Astrocyte (in vitro differentiated cells and primary cell): ENCODE measurements around the gene ARL17B. TPM values are rescaled to one million over a fixed set of nuclear protein-coding genes. Genes with fewer than 3 reads are reported as not detected.
"Not testable (repeated sequence)": the region's sequence is repeated elsewhere in the genome, so short reads cannot be mapped to it uniquely, and the experiment has no call there.

ENCODE experiments used
- DNase-seq: peaks from one replicate; pipeline ENCODE4 v3.0.0-alpha.2; 2010; ENCODE audit warnings: low read depth
- FAIRE-seq: peaks from 2 replicates; lab custom pipeline; 2011; peaks lifted over from hg19 to GRCh38; lab: Jason Lieb, UNC
- H2AFZ ChIP-seq: 2 replicates; pipeline ENCODE4 v1.6.0; 2012; ENCODE audit warnings: low read depth, low read length, inconsistent platforms
- H3K27ac ChIP-seq: 2 replicates; pipeline ENCODE4 v1.5.1; 2011; ENCODE audit warnings: low read depth, low read length, inconsistent platforms
- H3K27me3 ChIP-seq: 2 replicates; pipeline ENCODE4 v1.6.0; 2011; ENCODE audit warnings: low read length, inconsistent platforms; ENCODE audit not compliant: insufficient read depth
- H3K36me3 ChIP-seq: 2 replicates; pipeline ENCODE4 v1.5.1; 2011; ENCODE audit warnings: low read length, inconsistent platforms; ENCODE audit not compliant: insufficient read depth
- H3K4me1 ChIP-seq: 2 replicates; pipeline ENCODE4 v1.5.1; 2011; ENCODE audit warnings: low read length, inconsistent platforms; ENCODE audit not compliant: insufficient read depth
- H3K4me2 ChIP-seq: 2 replicates; pipeline ENCODE4 v1.6.0; 2012; ENCODE audit warnings: low read length, inconsistent platforms
- H3K4me3 ChIP-seq: 2 replicates; pipeline ENCODE4 v1.5.1; 2011; ENCODE audit warnings: low read depth, mild to moderate bottlenecking, low read length, inconsistent platforms; ENCODE audit not compliant: insufficient read depth
- H3K79me2 ChIP-seq: 2 replicates; pipeline ENCODE4 v1.6.0; 2012; ENCODE audit warnings: mild to moderate bottlenecking, low read length, inconsistent platforms; ENCODE audit not compliant: insufficient read depth
- H3K9ac ChIP-seq: 2 replicates; pipeline ENCODE4 v1.6.0; 2012; ENCODE audit warnings: mild to moderate bottlenecking, low read length, inconsistent platforms
- H3K9me3 ChIP-seq: 2 replicates; pipeline ENCODE4 v1.5.1; 2012; ENCODE audit warnings: low read depth, mild to moderate bottlenecking, low read length, inconsistent platforms; ENCODE audit not compliant: insufficient read depth
- H4K20me1 ChIP-seq: 2 replicates; pipeline ENCODE4 v1.6.0; 2012; ENCODE audit warnings: low read length, inconsistent platforms; ENCODE audit not compliant: insufficient read depth
- H3K27ac Mint-ChIP-seq: one replicate; pipeline ENCODE4 v1.8.0; 2021; ENCODE audit warnings: mild to moderate bottlenecking, mixed read lengths; ENCODE audit not compliant: unreplicated experiment
- H3K27me3 Mint-ChIP-seq: one replicate; pipeline ENCODE4 v1.8.0; 2021; ENCODE audit warnings: low read depth, mixed read lengths; ENCODE audit not compliant: unreplicated experiment
- H3K36me3 Mint-ChIP-seq: one replicate; pipeline ENCODE4 v1.8.0; 2021; ENCODE audit warnings: low read depth, mixed read lengths; ENCODE audit not compliant: unreplicated experiment
- H3K4me1 Mint-ChIP-seq: one replicate; pipeline ENCODE4 v1.8.0; 2021; ENCODE audit warnings: low read depth, mixed read lengths; ENCODE audit not compliant: unreplicated experiment
- H3K4me3 Mint-ChIP-seq: one replicate; pipeline ENCODE4 v1.8.0; 2021; ENCODE audit warnings: mild to moderate bottlenecking, moderate library complexity, mixed read lengths; ENCODE audit not compliant: unreplicated experiment
- H3K9me3 Mint-ChIP-seq: one replicate; pipeline ENCODE4 v1.8.0; 2021; ENCODE audit warnings: mild to moderate bottlenecking, mixed read lengths; ENCODE audit not compliant: unreplicated experiment
- CTCF ChIP-seq: IDR thresholded peaks from 2 replicates; pipeline ENCODE4 v1.5.1; 2011; ENCODE audit warnings: low read depth, mild to moderate bottlenecking, inconsistent platforms, low read length, moderate library complexity; ENCODE audit not compliant: insufficient read depth
- total RNA-seq: library from RNA; stranded (reverse); gene quantifications from 2 replicates; pipeline ENCODE4 v1.2.1, GENCODE V29; 2021

Gene ARL17B
- total RNA-seq, 1 donor from 2014 or later = 12.2 TPM

DNA sequence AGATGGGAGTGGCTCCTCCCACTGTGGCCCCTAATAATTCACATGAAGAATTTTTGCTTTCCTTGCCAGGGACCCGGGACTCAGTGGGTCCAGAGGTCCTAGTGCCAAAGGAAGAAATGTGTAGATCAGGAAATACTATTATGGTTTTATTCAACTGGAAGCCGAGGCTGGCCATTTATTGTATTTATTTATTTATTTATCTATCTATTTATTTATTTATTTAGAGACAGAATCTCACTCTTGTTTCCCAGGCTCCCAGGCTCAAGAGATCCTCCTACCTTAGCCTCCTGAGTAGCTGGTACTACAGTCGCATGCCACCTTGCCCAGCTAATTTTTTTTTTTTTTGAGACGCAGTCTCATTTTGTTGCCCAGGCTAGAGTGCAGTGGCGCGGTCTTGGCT is 107.4 kb downstream of the ARL17B start:
- not testable (repeated sequence) for H3K4me1 Mint-ChIP-seq, H3K9ac ChIP-seq, FAIRE-seq, H4K20me1 ChIP-seq, H3K36me3 ChIP-seq, DNase-seq, H3K4me1 ChIP-seq, H3K9me3 Mint-ChIP-seq, H3K27ac ChIP-seq, H3K4me3 Mint-ChIP-seq, H3K79me2 ChIP-seq, H3K4me3 ChIP-seq, H3K9me3 ChIP-seq, H3K36me3 Mint-ChIP-seq, H3K27me3 ChIP-seq, H2AFZ ChIP-seq, H3K27ac Mint-ChIP-seq, H3K4me2 ChIP-seq
- peaks cover 12% of the 10 kb centered on the region for H3K27me3 Mint-ChIP-seq

GRCh38 chr17:46253722-46254121 is 107.8 kb downstream of the ARL17B start:
- H3K36me3 ChIP-seq, H3K4me3 ChIP-seq, H3K27ac ChIP-seq, H4K20me1 ChIP-seq, H3K79me2 ChIP-seq, H3K9ac ChIP-seq, H3K4me1 Mint-ChIP-seq, H2AFZ ChIP-seq, H3K36me3 Mint-ChIP-seq, H3K4me3 Mint-ChIP-seq, H3K27ac Mint-ChIP-seq, H3K9me3 Mint-ChIP-seq, H3K27me3 ChIP-seq, H3K4me2 ChIP-seq, H3K9me3 ChIP-seq, DNase-seq, H3K4me1 ChIP-seq, FAIRE-seq: not testable (repeated sequence)
- H3K27me3 Mint-ChIP-seq = peaks cover 13% of the 10 kb centered on the region
- peak; percentile 20 for TF ChIP-seq CTCF

- not testable (repeated sequence) for H3K36me3 Mint-ChIP-seq, H3K4me1 ChIP-seq, H3K4me1 Mint-ChIP-seq, H4K20me1 ChIP-seq, H3K9me3 Mint-ChIP-seq, FAIRE-seq, H3K4me3 Mint-ChIP-seq, H3K27ac Mint-ChIP-seq, H3K27me3 ChIP-seq, H3K9ac ChIP-seq, H3K4me2 ChIP-seq, H3K79me2 ChIP-seq, H3K36me3 ChIP-seq, H3K4me3 ChIP-seq, H3K9me3 ChIP-seq, H2AFZ ChIP-seq, DNase-seq, H3K27ac ChIP-seq
- H3K27me3 Mint-ChIP-seq = peaks cover 17% of the 10 kb centered on the region
These were observed 108.8 kb downstream of the ARL17B start for GRCh38 chr17:46252804-46253203.

GRCh38 chr17:46249153-46249552 is 112.4 kb downstream of the ARL17B start:
- not testable (repeated sequence) for H2AFZ ChIP-seq, DNase-seq, H3K4me3 ChIP-seq, H3K4me2 ChIP-seq, H3K4me3 Mint-ChIP-seq, FAIRE-seq, H3K9me3 ChIP-seq, H3K36me3 ChIP-seq, H3K9me3 Mint-ChIP-seq, H3K4me1 ChIP-seq, H3K4me1 Mint-ChIP-seq, H3K9ac ChIP-seq, H4K20me1 ChIP-seq, H3K27ac ChIP-seq, H3K79me2 ChIP-seq, H3K36me3 Mint-ChIP-seq, H3K27me3 ChIP-seq, H3K27ac Mint-ChIP-seq
- peaks cover 19% of the 10 kb centered on the region for H3K27me3 Mint-ChIP-seq

DNA sequence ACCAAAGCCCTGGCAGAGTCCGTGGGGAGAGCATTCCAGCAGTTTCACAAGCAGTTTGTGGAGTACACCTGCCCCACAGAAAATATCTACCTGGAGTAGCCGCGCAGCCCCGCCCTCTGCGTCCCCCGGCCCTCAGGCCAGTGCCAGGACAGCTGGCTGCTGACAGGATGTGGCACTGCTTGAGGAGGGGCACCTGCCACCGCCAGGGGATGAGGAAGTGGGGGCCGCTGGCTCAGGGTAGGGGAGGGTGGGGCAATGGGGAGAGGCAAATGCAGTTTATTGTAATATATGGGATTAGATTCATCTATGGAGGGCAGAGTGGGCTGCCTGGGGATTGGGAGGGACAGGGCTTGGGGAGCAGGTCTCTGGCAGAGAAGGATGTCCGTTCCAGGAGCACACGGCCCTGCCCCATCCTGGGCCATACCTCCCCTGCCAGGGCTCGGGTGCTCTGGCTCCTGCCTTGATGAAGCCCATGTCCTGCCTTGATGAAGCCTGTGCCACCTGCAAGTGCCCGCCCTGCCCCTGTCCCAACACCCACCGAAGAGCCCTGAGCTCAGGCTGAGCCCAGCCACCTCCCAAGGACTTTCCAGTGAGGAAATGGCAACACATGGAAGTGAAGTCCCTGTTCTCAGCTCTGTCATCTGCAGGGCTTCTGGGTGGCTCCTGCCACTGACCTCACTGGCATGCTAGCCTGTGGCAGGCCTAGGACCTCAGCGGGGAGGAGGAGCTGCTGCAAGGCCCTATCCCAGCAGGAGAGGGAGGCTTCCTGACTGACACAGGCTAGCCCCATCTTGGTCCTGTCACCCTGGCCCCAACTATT is 116.4 kb downstream of the ARL17B start:
- not testable (repeated sequence) for H3K9ac ChIP-seq, H3K4me1 ChIP-seq, H3K9me3 Mint-ChIP-seq, H2AFZ ChIP-seq, H3K36me3 Mint-ChIP-seq, H3K4me2 ChIP-seq, H3K27me3 ChIP-seq, H3K4me1 Mint-ChIP-seq, H4K20me1 ChIP-seq, DNase-seq, H3K27ac Mint-ChIP-seq, H3K4me3 Mint-ChIP-seq, H3K27ac ChIP-seq, H3K79me2 ChIP-seq, H3K36me3 ChIP-seq, H3K9me3 ChIP-seq, FAIRE-seq, H3K4me3 ChIP-seq
- peaks cover 15% of the 10 kb centered on the region for H3K27me3 Mint-ChIP-seq
